HG02642 (cell line): ENCODE measurements around the gene VAMP1.

Source experiments
- ATAC-seq: cut with Tn5 transposase; IDR thresholded peaks from one replicate; pipeline ENCODE4 v1.9.1; 2021; ENCODE audit warnings: mild to moderate bottlenecking; ENCODE audit not compliant: unreplicated experiment, poor library complexity

The VAMP1 gene

GRCh38 chr12:6452245-6452943, 18.1 kb downstream of the VAMP1 start:
- peak; percentile 10 for ATAC-seq

- peak; percentile 64 for ATAC-seq
Observed at GRCh38 chr12:6451348-6452244, 18.9 kb downstream of the VAMP1 start, which contains the start of gene TAPBPL. Gene TAPBPL, plus strand, starts transcription at chr12:6452042. Its CDS starts 207 bp downstream, at chr12:6452249.

- ATAC-seq, result peak; percentile 8
Observed at GRCh38 chr12:6450869-6451347, 19.6 kb downstream of the VAMP1 start.

- no peak for ATAC-seq
Observed at GRCh38 chr12:6450091-6450868, 20.2 kb downstream of the VAMP1 start.

- no peak for ATAC-seq
Observed at GRCh38 chr12:6444704-6445688, 25.5 kb downstream of the VAMP1 start, which contains the start of gene CD27. Gene CD27, plus strand, starts transcription at chr12:6444955. Its CDS starts 141 bp downstream, at chr12:6445096.

- ATAC-seq, result no peak
Observed at GRCh38 chr12:6444031-6444430, 26.4 kb downstream of the VAMP1 start.

- ATAC-seq, result no peak
Observed at GRCh38 chr12:6443361-6443983, 27.0 kb downstream of the VAMP1 start.

- ATAC-seq, result no peak
Observed at GRCh38 chr12:6442836-6443235, 27.6 kb downstream of the VAMP1 start.

GRCh38 chr12:6440391-6440790, 30.1 kb downstream of the VAMP1 start:
- ATAC-seq, result no peak

- no peak for ATAC-seq
Observed at GRCh38 chr12:6438345-6438744, 32.1 kb downstream of the VAMP1 start.

GRCh38 chr12:6437586-6437985, 32.9 kb downstream of the VAMP1 start:
- no peak for ATAC-seq

- no peak for ATAC-seq
Observed at GRCh38 chr12:6435961-6436715, 34.3 kb downstream of the VAMP1 start.

GRCh38 chr12:6434205-6435140, 36.0 kb downstream of the VAMP1 start:
- ATAC-seq, result no peak

- ATAC-seq, result no peak
Observed at GRCh38 chr12:6432991-6433390, 37.5 kb downstream of the VAMP1 start.

- ATAC-seq, result no peak
Observed at GRCh38 chr12:6430124-6430989, 40.1 kb downstream of the VAMP1 start.

GRCh38 chr12:6428326-6428725, 42.2 kb downstream of the VAMP1 start:
- no peak for ATAC-seq
